GM12874 (cell line): Measurements from ENCODE around the gene SERAC1.

Experiments
- TF ChIP-seq, protein P1 (sequence below): IDR thresholded peaks from 2 replicates; pipeline ENCODE4 v1.5.1; 2011; ENCODE audit warnings: low read depth, mild to moderate bottlenecking, control low read depth, low read length, moderate library complexity; ENCODE audit not compliant: insufficient read depth

The SERAC1 gene

DNA sequence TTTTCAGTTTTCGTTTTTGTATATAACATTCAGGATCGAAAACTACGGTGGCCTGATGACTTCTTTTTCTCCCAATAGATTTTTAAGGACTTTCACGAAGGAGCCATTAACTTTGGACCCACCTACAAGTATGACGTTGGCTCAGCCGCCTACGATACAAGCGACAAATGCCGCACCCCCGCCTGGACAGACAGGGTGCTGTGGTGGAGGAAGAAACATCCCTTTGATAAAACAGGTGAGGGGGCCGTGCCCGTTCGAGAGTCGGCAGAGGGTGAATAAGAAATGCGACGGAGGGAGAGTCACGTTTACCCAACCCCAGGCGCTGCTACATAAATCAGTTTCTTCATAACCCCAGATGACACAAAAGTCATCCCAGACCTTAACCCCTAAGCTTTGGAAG, 91.5 kb downstream of the SERAC1 start:
- TF ChIP-seq, protein P1, sequence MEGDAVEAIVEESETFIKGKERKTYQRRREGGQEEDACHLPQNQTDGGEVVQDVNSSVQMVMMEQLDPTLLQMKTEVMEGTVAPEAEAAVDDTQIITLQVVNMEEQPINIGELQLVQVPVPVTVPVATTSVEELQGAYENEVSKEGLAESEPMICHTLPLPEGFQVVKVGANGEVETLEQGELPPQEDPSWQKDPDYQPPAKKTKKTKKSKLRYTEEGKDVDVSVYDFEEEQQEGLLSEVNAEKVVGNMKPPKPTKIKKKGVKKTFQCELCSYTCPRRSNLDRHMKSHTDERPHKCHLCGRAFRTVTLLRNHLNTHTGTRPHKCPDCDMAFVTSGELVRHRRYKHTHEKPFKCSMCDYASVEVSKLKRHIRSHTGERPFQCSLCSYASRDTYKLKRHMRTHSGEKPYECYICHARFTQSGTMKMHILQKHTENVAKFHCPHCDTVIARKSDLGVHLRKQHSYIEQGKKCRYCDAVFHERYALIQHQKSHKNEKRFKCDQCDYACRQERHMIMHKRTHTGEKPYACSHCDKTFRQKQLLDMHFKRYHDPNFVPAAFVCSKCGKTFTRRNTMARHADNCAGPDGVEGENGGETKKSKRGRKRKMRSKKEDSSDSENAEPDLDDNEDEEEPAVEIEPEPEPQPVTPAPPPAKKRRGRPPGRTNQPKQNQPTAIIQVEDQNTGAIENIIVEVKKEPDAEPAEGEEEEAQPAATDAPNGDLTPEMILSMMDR, result no peak

DNA sequence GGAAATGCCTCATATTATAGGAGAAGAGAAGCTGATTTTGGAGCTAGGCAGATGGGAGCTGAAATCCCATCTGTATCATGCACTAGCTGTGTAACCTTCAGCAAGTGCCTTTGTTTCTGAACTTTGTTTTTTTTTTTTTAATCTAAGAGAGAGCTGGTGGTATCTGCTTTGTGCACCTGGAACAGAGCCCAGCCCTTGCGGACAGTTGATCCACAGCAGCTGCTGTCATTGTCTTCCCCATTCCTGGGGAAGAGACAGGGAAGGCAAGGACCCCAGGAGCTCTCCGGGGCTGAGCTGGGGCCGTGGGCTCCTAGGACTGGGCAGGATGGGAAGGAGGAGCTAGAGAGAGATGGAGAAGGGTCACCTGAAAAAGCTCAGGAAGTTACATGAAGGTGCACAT, 94.3 kb downstream of the SERAC1 start:
- TF ChIP-seq, protein P1, result no peak

DNA sequence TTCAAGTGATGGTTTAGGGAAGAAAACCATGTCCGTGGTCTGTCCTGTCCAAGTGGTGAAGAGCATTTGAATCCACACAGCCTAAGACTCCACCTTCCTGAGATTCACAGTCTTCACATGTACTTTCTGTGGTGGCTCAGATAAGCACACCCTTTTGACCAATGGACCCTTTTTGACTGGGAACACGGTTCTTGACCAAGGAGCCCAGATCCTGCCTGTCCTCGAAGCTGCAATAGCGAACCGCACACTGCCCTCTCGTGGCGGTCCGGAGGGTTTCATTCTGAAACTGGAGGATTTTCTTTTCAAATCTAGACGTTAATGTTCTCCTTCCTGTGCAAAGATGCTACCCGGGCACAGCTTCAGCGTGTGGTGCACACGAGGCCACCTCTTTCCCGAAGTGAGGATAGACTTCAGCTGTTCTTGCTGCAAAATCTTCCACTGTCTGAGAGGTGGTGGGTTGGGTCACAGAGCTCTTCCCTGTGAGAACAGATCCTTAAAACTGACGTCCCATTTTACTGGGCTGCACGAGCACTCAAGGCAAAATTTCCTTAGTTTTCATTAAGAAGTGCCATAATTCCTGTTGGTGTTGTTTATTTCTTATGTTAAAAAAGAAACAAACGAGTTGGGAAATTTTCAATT, 95.9 kb downstream of the SERAC1 start:
- TF ChIP-seq, protein P1, result peak; percentile 84

DNA sequence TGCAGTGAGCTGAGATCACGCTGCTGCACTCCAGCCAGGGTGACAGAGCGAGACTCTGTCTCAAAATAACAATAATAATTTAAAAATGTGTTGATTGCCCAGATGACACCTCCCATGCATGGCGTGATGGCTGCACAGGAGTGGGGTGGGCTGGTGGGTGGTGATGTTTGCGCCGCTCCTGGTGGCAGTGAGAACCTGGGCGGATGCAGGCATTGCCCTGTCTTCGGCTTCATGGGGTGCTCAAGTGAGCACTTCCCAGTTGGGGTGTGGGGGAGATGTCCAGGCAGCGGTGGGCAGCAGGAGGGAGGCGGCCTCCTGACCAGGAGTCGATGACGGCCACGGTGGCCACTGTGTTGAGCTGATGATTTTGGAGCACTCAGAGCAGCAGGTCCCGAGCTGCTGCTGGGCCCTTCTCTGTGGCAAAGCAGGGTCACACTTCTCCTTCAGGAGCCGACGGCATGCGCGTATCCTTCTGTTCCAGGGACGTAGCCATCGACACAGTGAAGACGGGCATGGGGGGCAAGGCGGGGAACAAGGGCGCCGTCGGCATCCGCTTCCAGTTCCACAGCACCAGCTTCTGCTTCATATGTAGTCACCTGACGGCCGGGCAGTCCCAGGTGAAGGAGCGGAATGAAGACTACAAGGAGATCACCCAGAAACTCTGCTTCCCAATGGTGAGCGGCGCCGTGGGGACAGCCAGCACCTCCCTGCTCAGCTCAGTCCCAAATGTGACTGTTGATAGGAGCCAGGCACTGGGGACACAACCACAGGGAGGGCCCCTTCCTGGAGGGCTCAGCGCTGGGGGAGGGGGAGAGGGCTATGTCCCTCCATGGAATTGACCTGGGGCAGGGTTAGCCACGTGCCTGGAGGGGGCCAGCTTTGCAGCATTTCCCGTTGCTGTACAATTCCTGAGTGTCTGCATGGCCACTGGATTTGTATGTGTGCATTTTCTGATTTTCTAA, 96.7 kb downstream of the SERAC1 start:
- TF ChIP-seq, protein P1, result no peak

DNA sequence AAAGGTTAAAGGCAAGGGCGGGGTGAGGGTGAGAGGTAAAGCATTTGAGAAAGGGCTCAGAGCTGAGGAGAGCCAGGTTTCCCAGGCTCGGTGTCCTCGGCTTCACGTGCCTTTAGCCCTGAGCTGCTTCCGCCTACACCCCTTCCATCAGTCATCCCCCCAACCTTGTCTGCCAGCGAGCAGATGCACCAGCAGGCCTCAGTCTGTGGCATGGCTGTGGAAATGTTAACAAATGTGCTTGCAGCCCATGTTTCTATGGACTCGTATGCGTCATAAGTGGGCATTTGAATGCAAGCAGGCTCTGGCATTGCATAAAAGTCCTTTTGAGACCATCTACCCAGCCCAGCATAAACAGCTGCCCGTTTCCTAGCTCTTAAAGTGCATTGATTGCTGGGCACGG, 97.5 kb downstream of the SERAC1 start:
- TF ChIP-seq, protein P1, result no peak

DNA sequence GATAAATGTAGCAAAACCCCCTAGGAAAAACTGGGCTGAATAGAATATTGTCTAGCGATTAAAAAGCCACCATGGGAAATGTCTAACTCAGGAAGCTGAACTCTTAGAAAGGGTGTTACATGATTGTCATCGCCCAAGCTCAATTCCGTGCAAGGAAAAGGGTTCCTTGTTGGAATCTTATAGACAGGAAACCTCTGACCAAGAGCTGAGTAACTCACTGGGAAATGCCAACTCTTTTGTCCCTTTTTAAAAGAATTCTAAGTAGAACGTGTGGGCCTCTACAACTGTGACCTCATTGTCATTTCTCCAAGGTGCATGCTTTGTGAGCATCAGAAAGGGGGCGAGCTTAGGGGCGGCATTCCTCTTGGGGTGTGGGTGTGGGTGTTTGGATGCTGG, 98.3 kb downstream of the SERAC1 start:
- TF ChIP-seq, protein P1, result no peak
